IPS-11a (cell line): ENCODE results near the gene TJP3.
"Not testable (repeated sequence)": the region's sequence is repeated elsewhere in the genome, so short reads cannot be mapped to it uniquely, and the experiment has no call there.

Experiments
- H3K4me3 ChIP-seq: one replicate; pipeline ENCODE4 v1.5.1; 2013; ENCODE audit warnings: low read depth, low read length, control low read depth

The TJP3 gene

GRCh38 chr19:3765757-3766156 is 57.6 kb downstream of the TJP3 start:
- H3K4me3 ChIP-seq = not testable (repeated sequence)

GRCh38 chr19:3766520-3766919 is 58.3 kb downstream of the TJP3 start:
- no peak overlapping the region for H3K4me3 ChIP-seq

GRCh38 chr19:3767050-3767449 is 58.9 kb downstream of the TJP3 start:
- no peak overlapping the region for H3K4me3 ChIP-seq

- no peak overlapping the region for H3K4me3 ChIP-seq
These were observed 60.0 kb downstream of the TJP3 start for GRCh38 chr19:3768015-3768747.

GRCh38 chr19:3768748-3769099 is 60.5 kb downstream of the TJP3 start:
- H3K4me3 ChIP-seq = no peak overlapping the region

- no peak overlapping the region for H3K4me3 ChIP-seq
These were observed 61.3 kb downstream of the TJP3 start for GRCh38 chr19:3769494-3769893.

GRCh38 chr19:3770136-3770999 is 62.2 kb downstream of the TJP3 start:
- H3K4me3 ChIP-seq = no peak overlapping the region

GRCh38 chr19:3771000-3771905 is 63.1 kb downstream of the TJP3 start:
- no peak overlapping the region for H3K4me3 ChIP-seq

GRCh38 chr19:3771906-3772455 is 63.8 kb downstream of the TJP3 start, which contains the start of gene RAX2:
Gene RAX2 (minus strand): TSS chr19:3772228. CDS start chr19:3771742, 486 bp downstream.
- no peak within 1 kb of the TSS for H3K4me3 ChIP-seq

- H3K4me3 ChIP-seq = no peak overlapping the region
These were observed 65.8 kb downstream of the TJP3 start for GRCh38 chr19:3773814-3774515.

- H3K4me3 ChIP-seq = no peak overlapping the region
These were observed 66.6 kb downstream of the TJP3 start for GRCh38 chr19:3774621-3775373.

- H3K4me3 ChIP-seq = no peak overlapping the region
These were observed 67.2 kb downstream of the TJP3 start for GRCh38 chr19:3775374-3775711.

- H3K4me3 ChIP-seq = no peak overlapping the region
These were observed 67.6 kb downstream of the TJP3 start for GRCh38 chr19:3775831-3776230.

- H3K4me3 ChIP-seq = no peak overlapping the region
These were observed 68.4 kb downstream of the TJP3 start for GRCh38 chr19:3776479-3777040.

GRCh38 chr19:3778104-3778867 is 70.1 kb downstream of the TJP3 start:
- no peak overlapping the region for H3K4me3 ChIP-seq

- H3K4me3 ChIP-seq = no peak overlapping the region
These were observed 70.9 kb downstream of the TJP3 start for GRCh38 chr19:3778899-3779723.

- no peak overlapping the region for H3K4me3 ChIP-seq
These were observed 72.7 kb downstream of the TJP3 start for GRCh38 chr19:3780786-3781304.
